Kidney (tissue), 14 donors: ENCODE data around the gene NLRC5. TPM values are rescaled to one million over a fixed set of nuclear protein-coding genes. Genes with fewer than 3 reads are reported as not detected.

Experiments
- DNase-seq, 5 donors: peaks; one replicate each; pipeline ENCODE4 v3.0.0-alpha.2; 2013 to 2020
- FAIRE-seq: peaks from 2 replicates; lab custom pipeline; 2012; peaks lifted over from hg19 to GRCh38; lab: Jason Lieb, UNC
- H3K27ac ChIP-seq, 2 donors: one replicate each; pipeline ENCODE4 v1.7.0; 2013; ENCODE audit warnings: low read depth in 2 of 2, low read length in 2 of 2, inconsistent platforms in 1 of 2
- H3K27me3 ChIP-seq: one replicate; pipeline ENCODE4 v1.7.1; 2013; ENCODE audit warnings: low read length, inconsistent platforms; ENCODE audit not compliant: control insufficient read depth, insufficient read depth
- H3K36me3 ChIP-seq, 3 donors: one replicate each; pipeline versions ENCODE4 v1.7.0 to v1.7.1; 2013; ENCODE audit warnings: low read length in 3 of 3, control low read depth in 1 of 3, inconsistent platforms in 1 of 3; ENCODE audit not compliant: insufficient read depth in 3 of 3, control insufficient read depth in 2 of 3
- H3K4me1 ChIP-seq, 3 donors: one replicate each; pipeline versions ENCODE4 v1.7.0 to v1.7.1; 2013; ENCODE audit warnings: low read length in 3 of 3, inconsistent platforms in 1 of 3, low read depth in 1 of 3; ENCODE audit not compliant: control insufficient read depth in 2 of 3, insufficient read depth in 2 of 3
- H3K4me3 ChIP-seq, 3 donors: one replicate each; pipeline versions ENCODE4 v1.7.0 to v1.8.1; 2013; ENCODE audit warnings: low read length in 3 of 3, control low read depth in 1 of 3, inconsistent platforms in 1 of 3
- H3K9ac ChIP-seq, 3 donors: one replicate each; pipeline versions ENCODE4 v1.7.0 to v1.7.1; 2013; ENCODE audit warnings: low read length in 3 of 3, control low read depth in 1 of 3, inconsistent platforms in 1 of 3
- H3K9me3 ChIP-seq, 3 donors: one replicate each; pipeline versions ENCODE4 v1.7.0 to v1.7.1; 2013; ENCODE audit warnings: low read length in 3 of 3, control low read depth in 1 of 3, inconsistent platforms in 1 of 3; ENCODE audit not compliant: control insufficient read depth in 2 of 3, insufficient read depth in 1 of 3
- CTCF ChIP-seq: IDR thresholded peaks from 3 replicates; pipeline ENCODE4 v1.5.1; 2012; ENCODE audit warnings: mild to moderate bottlenecking, moderate library complexity, borderline replicate concordance; ENCODE audit not compliant: insufficient read depth; ENCODE audit errors: extremely low read depth
- intact Hi-C: fragments of 100-400 bp; cut with DNase I; formaldehyde crosslinking; loops from one replicate; pipeline ENCODE4 v1.11.1; 2022
- polyA plus RNA-seq: library from polyadenylated mRNA; stranded (reverse); fragments of 350-450 nt; fragmentation: Illumina TruSeq; extraction: RNeasy Lipid Tissue Mini Kit (QIAGEN cat#74804); gene quantifications from one replicate; pipeline ENCODE4 v1.2.3, GENCODE V29; 2014; ENCODE audit warnings: low read depth, low replicate concordance; ENCODE audit not compliant: insufficient read depth
- total RNA-seq: library from RNA; stranded (reverse); fragmentation: NEBNext Ultra II Directional; extraction: Animal tissue kit (Norgen Biotek cat#: 25700); gene quantifications from one replicate; pipeline ENCODE4 v1.2.1, GENCODE V29; 2021
- donor health status: control.
- donor health status: control.
- donor health status: control.
- donor health status: control.
- donor health status: control.
- donor health status: DM: yes; HTN: yes; CAD: no.
- donor health status: Normal renal cell carcinoma (clear cell type).

The NLRC5 gene
- total and polyA plus RNA-seq, 2 donors from 2014 or later = 7.1 to 55.6 TPM

DNA sequence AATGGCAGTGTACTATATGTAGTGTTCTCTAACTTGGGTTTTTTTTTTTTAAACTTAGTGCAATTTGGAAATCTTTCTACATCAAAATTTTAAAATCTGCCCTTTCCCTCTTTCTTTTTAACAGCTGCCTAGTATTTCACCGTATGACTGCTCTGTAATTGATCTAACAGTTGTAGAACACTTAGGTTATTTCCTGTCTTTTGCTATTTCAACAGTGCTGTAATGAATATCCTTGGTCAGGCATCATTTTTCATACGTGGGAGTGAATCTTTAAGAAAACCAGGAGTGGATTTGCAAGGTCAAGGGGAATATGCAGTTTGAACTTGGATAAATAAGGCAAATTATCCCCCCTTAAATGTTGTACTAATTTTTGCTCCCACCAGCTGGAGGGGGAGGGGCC lies 3.8 kb downstream of the NLRC5 start:
- TF ChIP-seq CTCF = no peak
- DNase-seq = no peak
- Histone ChIP-seq H3K4me3 (no peak overlapping the region), H3K27ac (no peak overlapping the region), H3K9me3 (no peaks in the 10 kb centered on the region), H3K9ac (no peak overlapping the region), H3K4me1 (peaks cover 0 to 21% (median 7%) of the 10 kb centered on the region in 3 donors), H3K27me3 (no peaks in the 10 kb centered on the region), H3K36me3 (no peaks in the 10 kb centered on the region)
- FAIRE-seq = no peak
- intact Hi-C loops = no loop called here

DNA sequence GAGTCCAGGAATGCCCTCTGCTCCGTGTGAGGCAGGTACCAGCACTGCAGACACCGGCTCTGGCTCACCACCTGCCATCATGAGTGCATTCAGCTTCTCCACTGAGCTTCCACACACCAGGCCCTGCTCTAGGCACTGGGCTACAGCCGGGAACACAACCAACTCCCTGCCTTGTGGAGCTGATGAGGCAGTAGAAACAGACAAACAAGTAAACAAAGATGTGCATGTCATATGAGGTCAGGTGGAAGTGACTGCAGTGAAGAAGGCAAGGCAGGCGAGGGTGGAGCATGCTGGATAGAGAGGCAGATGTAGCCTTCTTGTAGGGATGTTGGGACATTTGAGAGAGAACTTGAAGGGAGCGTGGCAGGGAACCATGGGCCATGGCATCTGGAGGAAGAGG lies 5.0 kb downstream of the NLRC5 start:
- intact Hi-C loops = no loop called here
- no peak for FAIRE-seq
- DNase-seq = no peak
- Histone ChIP-seq H3K9ac (no peak overlapping the region), H3K4me3 (no peak overlapping the region), H3K36me3 (no peaks in the 10 kb centered on the region), H3K27me3 (no peaks in the 10 kb centered on the region), H3K9me3 (no peaks in the 10 kb centered on the region), H3K27ac (no peak overlapping the region), H3K4me1 (peaks cover 0 to 12% (median 0%) of the 10 kb centered on the region in 3 donors)
- no peak for TF ChIP-seq CTCF

GRCh38 chr16:56995136-56995805 lies 5.9 kb downstream of the NLRC5 start:
- intact Hi-C loops = no loop called here
- H3K9ac ChIP-seq = no peak overlapping the region
- DNase-seq = no peak

More at GRCh38 chr16:56995136-56995805, 5.9 kb downstream of the NLRC5 start:
- Histone ChIP-seq H3K27me3 (no peaks in the 10 kb centered on the region), H3K4me3 (no peak overlapping the region), H3K4me1 (peaks cover 0 to 16% (median 0%) of the 10 kb centered on the region in 3 donors), H3K36me3 (no peaks in the 10 kb centered on the region), H3K9me3 (no peaks in the 10 kb centered on the region), H3K27ac (no peak overlapping the region)
- FAIRE-seq = no peak
- TF ChIP-seq CTCF = no peak
